GM12878 (cell line): ENCODE results near the gene QRFP.

Experiments
- ATF3 ChIP-seq: IDR thresholded peaks from 2 replicates; pipeline ENCODE4 v1.6.1; 2011; ENCODE audit warnings: low read depth, mild to moderate bottlenecking, low read length, moderate library complexity, borderline replicate concordance; ENCODE audit errors: extremely low read depth
- GATAD2B ChIP-seq: fragments of 450-650 bp; conservative IDR thresholded peaks from 2 replicates; pipeline ENCODE4 v1.6.1; 2017; ENCODE audit warnings: low read depth, mild to moderate bottlenecking, moderate library complexity
- TF ChIP-seq, protein P1 (sequence below), 3 experiments: IDR thresholded peaks in 2 of 3; conservative IDR thresholded peaks in 1 of 3; 2 replicates each; pipeline ENCODE4 v1.5.1; 2011; ENCODE audit warnings: low read depth in 3 of 3, low read length in 3 of 3, mild to moderate bottlenecking in 3 of 3, control low read depth in 2 of 3, moderate library complexity in 2 of 3, inconsistent platforms in 1 of 3, mixed read lengths in 1 of 3; ENCODE audit not compliant: control insufficient read depth in 2 of 3, insufficient read depth in 1 of 3; ENCODE audit errors: extremely low read depth in 1 of 3

GRCh38 chr9:130942084-130942483 lies 45.5 kb upstream of the QRFP start:
- no peak for TF ChIP-seq ATF3
- TF ChIP-seq, protein P1, sequence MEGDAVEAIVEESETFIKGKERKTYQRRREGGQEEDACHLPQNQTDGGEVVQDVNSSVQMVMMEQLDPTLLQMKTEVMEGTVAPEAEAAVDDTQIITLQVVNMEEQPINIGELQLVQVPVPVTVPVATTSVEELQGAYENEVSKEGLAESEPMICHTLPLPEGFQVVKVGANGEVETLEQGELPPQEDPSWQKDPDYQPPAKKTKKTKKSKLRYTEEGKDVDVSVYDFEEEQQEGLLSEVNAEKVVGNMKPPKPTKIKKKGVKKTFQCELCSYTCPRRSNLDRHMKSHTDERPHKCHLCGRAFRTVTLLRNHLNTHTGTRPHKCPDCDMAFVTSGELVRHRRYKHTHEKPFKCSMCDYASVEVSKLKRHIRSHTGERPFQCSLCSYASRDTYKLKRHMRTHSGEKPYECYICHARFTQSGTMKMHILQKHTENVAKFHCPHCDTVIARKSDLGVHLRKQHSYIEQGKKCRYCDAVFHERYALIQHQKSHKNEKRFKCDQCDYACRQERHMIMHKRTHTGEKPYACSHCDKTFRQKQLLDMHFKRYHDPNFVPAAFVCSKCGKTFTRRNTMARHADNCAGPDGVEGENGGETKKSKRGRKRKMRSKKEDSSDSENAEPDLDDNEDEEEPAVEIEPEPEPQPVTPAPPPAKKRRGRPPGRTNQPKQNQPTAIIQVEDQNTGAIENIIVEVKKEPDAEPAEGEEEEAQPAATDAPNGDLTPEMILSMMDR (IDR thresholded peaks at IDR 0.05 in 2 of 3, conservative IDR thresholded peaks at IDR 0.05 in 1 of 3; ENCODE audit: control insufficient read depth in 2 of 3, extremely low read depth in 1 of 3, insufficient read depth in 1 of 3, low read depth in 3 of 3, low read length in 3 of 3) = no peak
- no peak for TF ChIP-seq GATAD2B
